ENCODE results near the gene DSCAML1.

GRCh38 chr11:117488996-117489952 is 307.7 kb downstream of the DSCAML1 start:
- TF ChIP-seq CTCF (IDR thresholded peaks at IDR 0.05; ENCODE audit: low read depth, low read length) = no peak
- no peak for TF ChIP-seq EZH2phosphoT487 (IDR thresholded peaks at IDR 0.05; ENCODE audit: low read depth)
